Measurements from ENCODE around the gene DCLK2.

DNA sequence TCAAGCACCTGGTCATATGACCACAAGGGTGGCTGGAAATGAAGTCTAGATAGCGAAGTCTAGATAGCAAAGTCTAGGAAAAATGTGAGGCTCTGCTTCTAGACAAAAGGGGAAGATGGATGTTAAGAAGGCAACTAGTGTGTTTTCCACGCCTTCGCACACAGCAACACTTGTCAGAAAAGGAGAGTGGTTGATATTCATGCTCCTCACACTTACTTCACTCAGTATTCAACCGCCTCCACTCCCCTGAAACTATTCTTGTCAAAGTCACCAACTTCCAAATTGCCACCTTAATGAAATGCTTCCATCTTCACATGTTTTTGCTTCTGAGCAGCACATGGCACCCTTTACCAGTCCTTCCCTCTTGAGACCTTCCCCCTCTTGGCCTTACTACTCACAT lies 27.7 kb upstream of the DCLK2 start:
- TF ChIP-seq POLR2AphosphoS5 (IDR thresholded peaks at IDR 0.05) (no peak), CTCF (IDR thresholded peaks at IDR 0.05) (no peak), EP300 (IDR thresholded peaks at IDR 0.05) (no peak), POLR2A (IDR thresholded peaks at IDR 0.05) (no peak)

All from upper lobe of left lung (tissue), 4 donors.